Central memory CD8-positive, alpha-beta T cell (primary cell): Measurements from ENCODE around the gene PPP3CA.

ENCODE experiments used
- ATAC-seq: fragments of 150-1000 bp; cut with Tn5 transposase; replicated peaks from 2 replicates; pipeline ENCODE4 v1.10.0; 2022; ENCODE audit warnings: mild to moderate bottlenecking, moderate FRiP score, moderate number of reproducible peaks; ENCODE audit not compliant: poor library complexity, severe bottlenecking; ENCODE audit errors: extremely low read depth
- DNase-seq, 2 donors: peaks; one replicate each; pipeline ENCODE4 v3.0.0; 2021; ENCODE audit warnings: low spot score in 2 of 2
- H3K27ac Mint-ChIP-seq: one replicate; pipeline ENCODE4 v1.8.0; 2022; ENCODE audit warnings: low read depth, mild to moderate bottlenecking, moderate library complexity, mixed read lengths
- H3K27me3 Mint-ChIP-seq: one replicate; pipeline ENCODE4 v1.8.0; 2022; ENCODE audit warnings: mixed read lengths
- H3K36me3 Mint-ChIP-seq: one replicate; pipeline ENCODE4 v1.8.0; 2022; ENCODE audit warnings: mild to moderate bottlenecking, moderate library complexity, mixed read lengths; ENCODE audit not compliant: insufficient read depth
- H3K4me1 Mint-ChIP-seq: one replicate; pipeline ENCODE4 v1.8.0; 2022; ENCODE audit warnings: mixed read lengths
- H3K4me3 Mint-ChIP-seq: one replicate; pipeline ENCODE4 v1.8.0; 2022; ENCODE audit warnings: mild to moderate bottlenecking, moderate library complexity, mixed read lengths
- H3K9me3 Mint-ChIP-seq: one replicate; pipeline ENCODE4 v1.8.0; 2022; ENCODE audit warnings: mixed read lengths

The PPP3CA gene

DNA sequence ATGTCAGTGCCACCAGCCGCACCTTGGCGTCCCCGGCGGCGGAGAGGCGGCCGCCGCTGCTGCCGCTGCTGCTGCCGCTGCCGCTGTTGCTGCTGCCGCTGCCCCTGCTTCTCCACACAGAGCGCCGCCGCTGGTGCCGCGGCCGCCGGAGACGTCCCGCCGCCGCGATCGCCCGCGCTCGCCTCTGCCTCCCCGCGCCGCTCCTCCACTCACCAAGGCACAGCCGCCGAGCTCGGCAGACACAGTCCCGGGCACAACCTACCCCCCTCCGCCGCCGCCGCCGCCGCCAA, at the start of gene PPP3CA:
Gene PPP3CA (minus strand): TSS at position 260 of the 290 bp plus-strand sequence.
- no peak for ATAC-seq
- Mint-ChIP-seq H3K9me3 (no peaks in the 10 kb centered on the region), H3K36me3 (peaks cover 16% of the 10 kb centered on the region), H3K27ac (peak within 1 kb of the TSS; percentile 94), H3K4me3 (peak within 1 kb of the TSS; percentile 95), H3K27me3 (no peaks in the 10 kb centered on the region), H3K4me1 (peaks cover 45% of the 10 kb centered on the region)
- DNase-seq = no peak

DNA sequence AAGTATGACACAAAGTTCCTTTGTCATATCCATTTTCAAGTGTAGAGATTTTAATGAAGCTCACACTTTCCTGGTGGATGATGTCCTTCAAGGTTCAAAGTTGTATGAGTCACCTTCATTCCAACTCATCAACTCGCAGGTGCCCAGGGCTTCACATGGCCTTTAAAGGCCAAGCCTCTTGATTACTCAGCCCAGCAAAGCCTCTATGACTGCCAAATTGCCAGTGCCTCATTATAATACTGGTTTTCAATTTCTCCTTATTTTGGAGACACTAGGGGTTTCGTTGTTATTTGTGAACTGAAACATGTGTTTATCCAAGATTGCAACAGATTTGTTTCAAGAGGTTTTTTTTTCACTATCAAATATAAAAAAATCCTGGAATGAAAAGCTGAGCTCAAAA, 45.9 kb upstream of the PPP3CA start:
- no peak for ATAC-seq

DNA sequence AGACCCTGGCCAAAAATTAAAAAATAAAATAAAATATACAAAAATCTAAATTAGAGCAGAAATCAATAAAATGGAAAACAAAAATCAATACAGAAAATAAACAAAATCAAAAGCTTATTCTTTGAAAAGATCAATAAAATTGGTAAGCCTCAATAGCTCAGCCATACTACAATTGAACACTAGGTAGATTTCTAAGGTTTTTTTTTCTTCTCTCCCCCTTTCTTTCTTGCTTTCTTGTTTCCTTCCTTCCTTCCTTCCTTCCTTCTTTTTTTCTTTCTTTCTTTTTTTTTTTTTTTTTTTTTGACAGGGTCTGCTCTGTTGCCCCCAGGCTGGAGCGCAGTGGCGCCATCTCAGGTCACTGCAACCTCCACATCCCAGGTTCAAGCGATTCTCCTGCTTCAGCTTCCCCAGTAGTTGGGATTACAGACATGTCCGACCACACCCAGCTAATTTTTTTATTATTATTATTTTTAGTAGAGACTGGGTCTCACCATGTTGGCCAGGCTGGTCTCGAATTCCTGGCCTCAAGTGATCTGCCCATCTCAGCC, 23.4 kb upstream of the PPP3CA start:
- Mint-ChIP-seq H3K9me3 (no peaks in the 10 kb centered on the region), H3K4me3 (no peak overlapping the region), H3K36me3 (no peaks in the 10 kb centered on the region), H3K27ac (no peak overlapping the region), H3K4me1 (no peaks in the 10 kb centered on the region), H3K27me3 (peaks cover 44% of the 10 kb centered on the region)
- DNase-seq (no peak), ATAC-seq (no peak)

More for the DNA sequence above, 45.9 kb upstream of the PPP3CA start:
- DNase-seq = no peak
- no peaks in the 10 kb centered on the region for H3K36me3 Mint-ChIP-seq
- no peak overlapping the region for H3K4me3 Mint-ChIP-seq
- H3K4me1 Mint-ChIP-seq = no peaks in the 10 kb centered on the region
- no peak overlapping the region for H3K27ac Mint-ChIP-seq
- peaks cover 30% of the 10 kb centered on the region for H3K27me3 Mint-ChIP-seq
- H3K9me3 Mint-ChIP-seq = no peaks in the 10 kb centered on the region

DNA sequence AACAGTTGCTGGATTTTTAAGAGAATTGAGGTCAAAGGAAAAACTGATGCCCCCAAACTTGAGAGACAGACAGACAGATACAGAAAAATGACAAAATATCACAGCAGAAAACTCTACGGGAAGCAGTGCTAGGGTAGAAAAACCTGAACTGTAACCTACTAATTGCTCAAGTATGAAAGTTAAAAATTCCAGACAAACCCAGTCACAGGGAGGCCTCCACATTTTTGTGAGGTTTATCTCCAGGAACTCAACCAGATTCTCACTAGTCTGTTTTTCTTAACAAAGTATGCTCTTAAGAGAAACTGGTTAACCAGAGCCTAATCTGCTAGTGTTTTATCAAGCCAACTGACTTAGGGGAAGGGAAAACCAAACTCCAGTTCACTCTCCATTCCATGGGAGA, 19.9 kb upstream of the PPP3CA start:
- Mint-ChIP-seq H3K4me1 (no peaks in the 10 kb centered on the region), H3K4me3 (no peak overlapping the region), H3K27me3 (peaks cover 53% of the 10 kb centered on the region), H3K36me3 (no peaks in the 10 kb centered on the region), H3K27ac (no peak overlapping the region), H3K9me3 (no peaks in the 10 kb centered on the region)
- no peak for ATAC-seq
- DNase-seq = no peak

DNA sequence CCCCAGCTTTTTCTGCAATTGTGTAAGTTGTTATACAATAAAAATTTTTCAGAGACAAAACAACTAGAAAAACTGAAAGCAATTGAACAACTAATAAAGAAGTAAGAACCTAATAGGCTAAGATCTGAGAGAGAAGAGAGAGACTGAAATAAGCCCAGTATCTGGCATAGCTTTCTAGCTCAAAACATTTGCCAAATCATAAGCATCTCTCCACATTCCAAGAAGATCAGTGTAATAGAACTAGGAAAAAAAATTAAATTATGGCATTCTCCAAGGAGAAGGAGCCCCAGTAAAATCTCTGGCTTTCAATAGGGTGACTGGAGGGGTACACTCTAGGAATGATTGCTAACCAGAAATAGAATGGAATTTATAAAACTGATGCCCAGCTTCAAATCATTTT, 19.0 kb upstream of the PPP3CA start:
- DNase-seq = no peak
- ATAC-seq = no peak
- Mint-ChIP-seq H3K4me3 (no peak overlapping the region), H3K4me1 (no peaks in the 10 kb centered on the region), H3K36me3 (no peaks in the 10 kb centered on the region), H3K27me3 (peaks cover 44% of the 10 kb centered on the region), H3K9me3 (no peaks in the 10 kb centered on the region), H3K27ac (no peak overlapping the region)

DNA sequence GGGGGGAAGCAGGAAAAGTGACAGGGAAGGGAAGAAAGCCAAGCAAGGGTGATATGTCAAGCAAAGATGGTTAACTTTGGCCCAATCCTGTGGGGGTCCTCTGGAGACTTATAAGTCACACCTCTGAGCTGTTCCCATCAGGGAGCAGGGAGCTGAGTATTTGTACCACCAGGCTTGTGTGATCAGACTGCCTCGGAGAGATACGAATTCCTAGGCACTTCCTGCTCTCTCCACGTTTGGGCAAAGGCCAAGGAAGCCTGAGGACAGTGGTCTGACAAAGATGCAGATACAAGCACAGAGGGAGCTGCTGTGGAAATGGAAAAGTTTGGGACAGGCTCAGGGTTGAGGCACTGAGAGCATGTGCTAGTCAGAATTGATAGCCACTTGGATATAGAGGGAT, 10.4 kb upstream of the PPP3CA start:
- Mint-ChIP-seq H3K9me3 (no peaks in the 10 kb centered on the region), H3K4me1 (no peaks in the 10 kb centered on the region), H3K36me3 (no peaks in the 10 kb centered on the region), H3K27me3 (peaks cover 19% of the 10 kb centered on the region), H3K27ac (no peak overlapping the region), H3K4me3 (no peak overlapping the region)
- DNase-seq (no peak), ATAC-seq (no peak)

DNA sequence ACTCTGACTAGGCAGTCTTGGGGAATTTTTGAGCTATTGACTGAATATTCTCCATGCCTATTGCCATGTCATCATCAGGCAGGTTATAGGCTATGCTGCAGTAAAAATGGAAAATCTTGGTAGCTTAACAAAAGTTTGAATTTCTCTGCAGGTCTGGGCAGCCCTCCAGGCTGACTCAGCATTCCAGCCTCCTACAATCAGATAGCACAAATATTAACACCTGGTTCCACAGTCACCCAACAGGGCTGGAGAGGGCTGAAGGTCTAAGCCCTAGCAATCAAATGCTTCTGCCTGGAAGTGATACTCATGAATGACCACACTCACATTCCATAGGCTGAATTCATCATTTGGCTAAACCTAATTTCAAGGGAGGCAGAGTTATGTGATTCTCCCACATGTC, 9.6 kb upstream of the PPP3CA start:
- Mint-ChIP-seq H3K27ac (no peak overlapping the region), H3K36me3 (no peaks in the 10 kb centered on the region), H3K4me1 (no peaks in the 10 kb centered on the region), H3K9me3 (no peaks in the 10 kb centered on the region), H3K4me3 (no peak overlapping the region), H3K27me3 (peaks cover 17% of the 10 kb centered on the region)
- no peak for DNase-seq
- ATAC-seq = no peak

DNA sequence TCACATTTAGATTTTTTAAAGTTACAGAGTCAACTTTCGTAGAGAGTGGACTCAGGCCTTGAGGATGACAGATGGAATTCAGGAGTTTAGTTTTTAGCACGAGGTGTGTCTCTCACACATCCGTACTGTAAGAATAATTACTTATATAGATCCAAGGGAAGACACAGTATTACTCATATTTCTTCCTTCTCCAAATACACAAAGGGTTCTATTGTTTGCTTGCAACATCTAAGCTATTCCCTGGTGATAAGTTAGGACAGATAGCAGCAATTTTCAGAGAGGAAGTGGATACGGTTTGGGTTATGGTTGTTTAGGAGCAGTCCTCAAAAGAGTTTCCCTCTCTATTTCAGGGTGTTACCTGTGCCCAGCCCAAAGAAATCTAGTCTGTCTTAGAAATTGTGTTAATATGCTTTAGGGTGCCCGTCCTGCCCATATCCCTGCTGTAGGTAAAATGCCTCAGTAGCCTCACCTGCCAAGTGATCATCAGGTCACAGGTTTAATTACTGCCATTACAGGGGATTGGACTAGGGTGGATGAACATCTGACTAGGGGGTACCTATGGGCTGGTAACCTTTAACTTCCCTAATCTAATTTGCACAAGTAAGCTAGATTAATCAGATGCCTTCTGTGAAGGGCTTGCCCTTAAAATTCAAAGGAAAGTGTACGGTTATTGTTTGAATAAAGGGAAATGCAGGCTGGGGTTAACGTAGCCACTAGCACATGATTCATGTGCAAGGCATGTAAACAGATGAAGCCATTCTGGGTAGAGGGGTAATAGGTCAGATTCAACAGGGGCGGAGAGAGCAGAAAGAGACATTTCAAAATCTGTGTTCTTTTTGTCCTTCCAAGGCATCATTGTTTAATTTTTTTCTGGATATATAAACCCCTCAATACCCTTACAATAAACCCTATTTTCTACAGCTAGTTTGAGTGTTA, 8.7 kb upstream of the PPP3CA start:
- Mint-ChIP-seq H3K4me3 (no peak overlapping the region), H3K9me3 (no peaks in the 10 kb centered on the region), H3K27ac (no peak overlapping the region), H3K36me3 (no peaks in the 10 kb centered on the region), H3K4me1 (no peaks in the 10 kb centered on the region), H3K27me3 (peaks cover 17% of the 10 kb centered on the region)
- no peak for ATAC-seq
- DNase-seq = no peak

DNA sequence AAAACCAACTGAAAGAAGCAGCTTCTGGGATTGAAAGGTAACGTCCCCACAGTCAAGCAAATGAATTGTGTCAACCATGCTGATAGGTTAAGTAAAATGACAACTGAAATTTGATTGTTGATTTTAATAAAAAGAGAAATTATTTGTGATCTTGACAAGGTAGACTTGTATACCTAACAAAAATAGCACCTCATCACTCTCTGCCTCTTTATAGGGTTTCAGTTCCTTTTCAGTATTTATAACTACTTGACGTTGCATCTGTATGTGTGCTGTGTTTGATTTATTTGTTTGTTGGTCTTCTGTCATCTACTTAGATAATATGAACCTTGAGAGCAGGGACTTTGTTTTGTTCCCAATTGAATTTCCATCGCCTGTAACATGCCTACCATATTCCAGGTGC, 7.9 kb upstream of the PPP3CA start:
- Mint-ChIP-seq H3K27ac (no peak overlapping the region), H3K4me1 (no peaks in the 10 kb centered on the region), H3K4me3 (no peak overlapping the region), H3K36me3 (no peaks in the 10 kb centered on the region), H3K9me3 (no peaks in the 10 kb centered on the region), H3K27me3 (peaks cover 17% of the 10 kb centered on the region)
- no peak for DNase-seq
- no peak for ATAC-seq

DNA sequence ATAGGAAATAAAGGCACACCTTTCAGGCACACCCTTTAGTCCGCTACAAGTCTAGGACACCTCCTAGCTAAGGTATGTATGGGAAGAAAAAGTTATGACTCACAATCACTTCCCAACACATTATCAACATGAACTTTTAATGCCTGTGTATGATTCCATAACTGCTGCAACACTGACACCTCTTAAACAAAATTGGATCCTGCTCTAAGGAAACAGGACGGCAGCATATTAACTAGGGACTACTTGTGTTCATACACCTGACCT, 2.4 kb upstream of the PPP3CA start:
- Mint-ChIP-seq H3K36me3 (peaks cover 16% of the 10 kb centered on the region), H3K27ac (no peak overlapping the region), H3K4me3 (no peak overlapping the region), H3K27me3 (peaks cover 3% of the 10 kb centered on the region), H3K4me1 (peaks cover 25% of the 10 kb centered on the region), H3K9me3 (no peaks in the 10 kb centered on the region)
- DNase-seq (no peak), ATAC-seq (no peak)

DNA sequence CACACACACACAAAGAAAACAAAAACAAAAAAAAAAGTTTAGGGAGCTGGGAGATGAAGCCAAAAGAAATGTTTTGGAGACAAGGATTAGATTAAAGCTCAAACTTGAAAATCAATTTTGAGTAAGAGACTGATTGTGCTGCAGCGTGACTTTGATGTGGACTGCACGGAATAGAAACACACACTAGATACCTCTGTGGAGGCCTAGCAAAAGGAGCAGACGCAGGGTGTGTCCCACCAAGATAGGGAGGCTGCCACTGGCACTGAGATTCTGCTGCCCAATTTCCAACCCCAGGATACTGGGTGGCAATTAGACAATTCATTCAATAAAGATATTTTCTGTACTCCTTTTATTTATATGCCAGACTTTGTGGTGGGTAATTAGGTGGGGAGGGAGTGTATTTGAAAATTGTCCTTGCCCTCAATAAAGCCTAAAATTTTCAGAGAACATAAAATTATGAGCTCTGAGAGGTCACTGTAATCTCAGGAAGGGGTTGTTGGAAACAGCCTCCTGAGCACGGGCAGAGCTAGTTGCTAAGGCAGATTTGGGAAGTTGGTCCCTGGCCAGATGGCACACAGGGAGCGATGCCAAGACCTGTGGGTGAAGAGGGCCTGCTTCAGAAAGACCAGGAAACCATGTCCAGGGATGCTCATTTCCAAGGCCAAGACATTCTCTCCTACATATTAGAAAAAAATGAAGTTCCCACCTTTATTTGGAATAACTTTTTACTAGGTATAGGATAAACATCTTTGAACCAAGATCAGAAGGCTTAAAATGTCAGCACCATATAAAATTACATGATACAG, 1.9 kb upstream of the PPP3CA start:
- H3K9me3 Mint-ChIP-seq = no peaks in the 10 kb centered on the region
- peaks cover 16% of the 10 kb centered on the region for H3K36me3 Mint-ChIP-seq
- ATAC-seq (no peak), DNase-seq (no peak)
- peaks cover 30% of the 10 kb centered on the region for H3K4me1 Mint-ChIP-seq
- peak overlapping the region; percentile 95 for H3K4me3 Mint-ChIP-seq
- H3K27me3 Mint-ChIP-seq = no peaks in the 10 kb centered on the region
- peak overlapping the region; percentile 94 for H3K27ac Mint-ChIP-seq

DNA sequence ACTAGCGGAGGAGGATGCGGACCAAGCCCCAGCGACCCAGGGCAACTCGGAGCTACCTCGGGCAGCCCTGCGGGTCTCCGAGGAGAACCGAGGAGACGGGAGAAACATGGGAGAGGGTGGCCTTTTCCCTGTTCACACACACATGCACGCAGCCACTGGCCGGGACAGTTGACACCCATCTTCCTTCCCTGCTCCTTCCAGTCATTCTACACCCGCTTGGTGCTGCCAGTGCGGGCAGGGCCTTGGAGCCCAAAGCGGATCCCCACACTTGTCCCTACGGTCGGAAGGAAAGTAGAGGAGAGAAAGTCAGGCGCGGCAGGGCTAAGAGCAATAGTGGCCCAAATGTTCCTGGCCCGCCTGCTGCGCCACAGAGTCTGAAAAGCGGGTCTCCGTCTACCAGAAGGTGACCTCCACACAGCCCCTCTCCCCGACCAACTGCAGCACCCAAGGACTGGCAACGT, 1.1 kb upstream of the PPP3CA start:
- Mint-ChIP-seq H3K36me3 (peaks cover 16% of the 10 kb centered on the region), H3K27ac (peak overlapping the region; percentile 94), H3K9me3 (no peaks in the 10 kb centered on the region), H3K4me1 (peaks cover 35% of the 10 kb centered on the region), H3K4me3 (peak overlapping the region; percentile 95), H3K27me3 (no peaks in the 10 kb centered on the region)
- ATAC-seq (no peak), DNase-seq (no peak)
